Endodermal cell (in vitro differentiated cells): Measurements from ENCODE around the gene ZFYVE9. TPM values are rescaled to one million over a fixed set of nuclear protein-coding genes. Genes with fewer than 3 reads are reported as not detected.
"Not testable (repeated sequence)": the region's sequence is repeated elsewhere in the genome, so short reads cannot be mapped to it uniquely, and the experiment has no call there.

Experiments
- DNase-seq: peaks from one replicate; pipeline ENCODE4 v3.0.0-alpha.2; 2017
- H3K27ac ChIP-seq: 2 replicates; pipeline ENCODE4 v1.5.1; 2013; ENCODE audit warnings: mild to moderate bottlenecking, low read depth, low read length, moderate library complexity
- H3K27me3 ChIP-seq: 2 replicates; pipeline ENCODE4 v1.6.1; 2013; ENCODE audit warnings: mild to moderate bottlenecking, low read length, moderate library complexity; ENCODE audit not compliant: insufficient read depth, control insufficient read depth, poor library complexity, severe bottlenecking
- H3K36me3 ChIP-seq: 2 replicates; pipeline ENCODE4 v1.7.0; 2013; ENCODE audit warnings: mild to moderate bottlenecking, low read length, moderate library complexity; ENCODE audit not compliant: control insufficient read depth, insufficient read depth
- H3K4me1 ChIP-seq: one replicate; pipeline ENCODE4 v1.7.0; 2013; ENCODE audit warnings: low read length; ENCODE audit not compliant: control insufficient read depth, insufficient read depth
- H3K4me3 ChIP-seq: 2 replicates; pipeline ENCODE4 v1.5.1; 2013; ENCODE audit warnings: mild to moderate bottlenecking, low read length, moderate library complexity
- H3K9ac ChIP-seq: 2 replicates; pipeline ENCODE4 v1.6.1; 2013; ENCODE audit warnings: mild to moderate bottlenecking, low read length, moderate library complexity; ENCODE audit not compliant: poor library complexity, severe bottlenecking; ENCODE audit errors: extremely low read depth
- H3K9me3 ChIP-seq: 2 replicates; pipeline ENCODE4 v1.6.1; 2013; ENCODE audit warnings: mild to moderate bottlenecking, low read length, moderate library complexity; ENCODE audit not compliant: control insufficient read depth
- H3K27ac Mint-ChIP-seq: 2 replicates; pipeline ENCODE4 v1.8.0; 2020; ENCODE audit warnings: mixed read lengths
- H3K27me3 Mint-ChIP-seq: 2 replicates; pipeline ENCODE4 v1.8.0; 2021; ENCODE audit warnings: mild to moderate bottlenecking, mixed read lengths; ENCODE audit not compliant: insufficient read depth
- H3K36me3 Mint-ChIP-seq: 2 replicates; pipeline ENCODE4 v1.8.0; 2020; ENCODE audit warnings: low read depth, mixed read lengths
- H3K4me1 Mint-ChIP-seq: 2 replicates; pipeline ENCODE4 v1.8.0; 2020; ENCODE audit warnings: mixed read lengths
- H3K4me3 Mint-ChIP-seq: 2 replicates; pipeline ENCODE4 v1.8.0; 2020; ENCODE audit warnings: mild to moderate bottlenecking, moderate library complexity, mixed read lengths
- H3K9me3 Mint-ChIP-seq: 2 replicates; pipeline ENCODE4 v1.8.0; 2020; ENCODE audit warnings: mild to moderate bottlenecking, mixed read lengths
- WGBS, 2 experiments: methylation state at CpG; one replicate each; pipeline versions ENCODE4 v1.1.5 to v1.1.7; 2013; ENCODE audit warnings: missing lambda C conversion rate in 2 of 2, mixed read lengths in 1 of 2; ENCODE audit not compliant: insufficient coverage in 1 of 2, insufficient read length in 1 of 2; 5-methylcytosine and 5-hydroxymethylcytosine counted together
- total RNA-seq, 2 donors: library from RNA; stranded (reverse); fragmentation: NEBNext Ultra II Directional in 1 of 2; extraction: Animal tissue kit (Norgen Biotek cat#: 25700) in 1 of 2; gene quantifications; 2 replicates in 1 of 2; 3 replicates in 1 of 2; pipeline ENCODE4 v1.2.1, GENCODE V29; 2021
- TF ChIP-seq, protein P1 (sequence below): fragments of 200-600 bp; sonication (generic); conservative IDR thresholded peaks from 2 replicates; pipeline ENCODE4 v1.5.0; 2021; ENCODE audit warnings: antibody characterized with exemption, mild to moderate bottlenecking

Gene ZFYVE9
- total RNA-seq, 2 donors from 2014 or later: 34.3 to 40.5 TPM

DNA sequence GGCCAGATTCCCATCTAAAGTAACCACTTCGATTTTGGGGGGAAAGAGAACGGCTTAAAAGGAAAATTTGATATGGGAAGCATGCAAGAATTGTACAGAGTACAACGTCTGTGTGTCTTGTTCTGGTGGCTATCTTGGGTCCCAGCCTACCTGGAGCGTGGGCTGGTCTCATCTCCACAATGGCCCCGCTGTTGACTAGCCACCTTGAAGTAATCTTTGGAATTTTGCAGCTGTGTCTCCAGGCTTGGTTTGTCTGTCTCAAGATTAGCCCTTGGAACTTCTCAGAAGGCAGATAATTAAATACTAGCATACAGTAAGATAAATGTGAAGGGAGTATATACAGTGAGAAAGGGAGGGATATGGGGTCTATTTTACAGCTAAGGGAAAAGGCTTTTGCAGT lies 225.4 kb downstream of the ZFYVE9 start:
- Mint-ChIP-seq H3K36me3 (peaks cover 22% of the 10 kb centered on the region), H3K27me3 (no peaks in the 10 kb centered on the region), H3K4me3 (peak overlapping the region; percentile 94), H3K4me1 (peaks cover 22% of the 10 kb centered on the region), H3K27ac (no peak overlapping the region), H3K9me3 (no peaks in the 10 kb centered on the region)
- no peaks in the 10 kb centered on the region for H3K4me1 ChIP-seq
- H3K27ac ChIP-seq: no peak overlapping the region
- H3K9ac ChIP-seq: no peak overlapping the region
- TF ChIP-seq, protein P1, sequence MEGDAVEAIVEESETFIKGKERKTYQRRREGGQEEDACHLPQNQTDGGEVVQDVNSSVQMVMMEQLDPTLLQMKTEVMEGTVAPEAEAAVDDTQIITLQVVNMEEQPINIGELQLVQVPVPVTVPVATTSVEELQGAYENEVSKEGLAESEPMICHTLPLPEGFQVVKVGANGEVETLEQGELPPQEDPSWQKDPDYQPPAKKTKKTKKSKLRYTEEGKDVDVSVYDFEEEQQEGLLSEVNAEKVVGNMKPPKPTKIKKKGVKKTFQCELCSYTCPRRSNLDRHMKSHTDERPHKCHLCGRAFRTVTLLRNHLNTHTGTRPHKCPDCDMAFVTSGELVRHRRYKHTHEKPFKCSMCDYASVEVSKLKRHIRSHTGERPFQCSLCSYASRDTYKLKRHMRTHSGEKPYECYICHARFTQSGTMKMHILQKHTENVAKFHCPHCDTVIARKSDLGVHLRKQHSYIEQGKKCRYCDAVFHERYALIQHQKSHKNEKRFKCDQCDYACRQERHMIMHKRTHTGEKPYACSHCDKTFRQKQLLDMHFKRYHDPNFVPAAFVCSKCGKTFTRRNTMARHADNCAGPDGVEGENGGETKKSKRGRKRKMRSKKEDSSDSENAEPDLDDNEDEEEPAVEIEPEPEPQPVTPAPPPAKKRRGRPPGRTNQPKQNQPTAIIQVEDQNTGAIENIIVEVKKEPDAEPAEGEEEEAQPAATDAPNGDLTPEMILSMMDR: no peak
- peak overlapping the region; percentile 96 for H3K4me3 ChIP-seq
- WGBS, 2 experiments: 80 to 87% methylated on average over 5 of the region's 5 CpGs
- H3K27me3 ChIP-seq: no peaks in the 10 kb centered on the region
- no peaks in the 10 kb centered on the region for H3K9me3 ChIP-seq
- DNase-seq: no peak
- H3K36me3 ChIP-seq: peaks cover 32% of the 10 kb centered on the region

DNA sequence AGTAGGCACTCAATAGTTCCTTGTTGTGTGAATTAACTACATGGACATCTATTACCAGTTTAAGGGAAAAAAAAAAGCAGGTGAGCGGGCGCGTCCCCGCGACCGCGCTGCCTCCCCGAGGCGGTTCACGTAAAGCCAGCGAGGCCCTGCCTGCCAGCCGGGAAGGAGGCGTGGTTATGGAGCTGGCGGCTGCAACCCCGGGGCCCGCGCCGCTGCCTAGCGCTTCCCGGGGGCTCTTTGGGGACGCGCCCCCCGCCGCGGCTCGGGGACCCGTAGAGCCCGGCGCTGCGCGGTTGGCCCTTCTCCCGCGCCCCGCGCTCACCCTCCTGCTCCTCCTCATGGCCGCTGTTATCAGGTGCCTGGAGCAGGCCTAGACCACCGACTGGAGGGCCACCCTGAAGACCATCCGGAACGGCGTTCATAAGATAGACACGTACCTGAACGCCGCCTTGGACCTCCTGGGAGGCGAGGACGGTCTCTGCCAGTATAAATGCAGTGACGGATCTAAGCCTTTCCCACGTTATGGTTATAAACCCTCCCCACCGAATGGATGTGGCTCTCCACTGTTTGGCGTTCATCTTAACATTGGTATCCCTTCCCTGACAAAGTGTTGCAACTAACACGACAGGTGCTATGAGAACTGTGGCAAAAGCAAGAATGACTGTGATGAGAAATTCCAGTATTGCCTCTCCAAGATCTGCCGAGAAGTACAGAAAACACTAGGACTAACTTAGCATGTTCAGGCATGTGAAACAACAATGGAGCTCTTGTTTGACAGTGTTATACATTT lies 226.7 kb downstream of the ZFYVE9 start:
- H3K27ac ChIP-seq: no peak overlapping the region
- H3K4me3 Mint-ChIP-seq: peak overlapping the region; percentile 64
- H3K4me1 Mint-ChIP-seq: peaks cover 22% of the 10 kb centered on the region
- TF ChIP-seq, protein P1: peak; percentile 50
- peaks cover 33% of the 10 kb centered on the region for H3K36me3 ChIP-seq
- peak overlapping the region; percentile 66 for H3K4me3 ChIP-seq
- 10 to 18% methylated on average over 22 to 51 of the region's 51 CpGs for WGBS, 2 experiments
- H3K9me3 ChIP-seq: no peaks in the 10 kb centered on the region
- peak overlapping the region; percentile 6 for H3K9ac ChIP-seq
- H3K27me3 Mint-ChIP-seq: no peaks in the 10 kb centered on the region
- H3K4me1 ChIP-seq: no peaks in the 10 kb centered on the region
- no peaks in the 10 kb centered on the region for H3K27me3 ChIP-seq
- peaks cover 23% of the 10 kb centered on the region for H3K36me3 Mint-ChIP-seq
- peak; percentile 88 for DNase-seq
- H3K9me3 Mint-ChIP-seq: no peaks in the 10 kb centered on the region
- peak overlapping the region; percentile 41 for H3K27ac Mint-ChIP-seq

DNA sequence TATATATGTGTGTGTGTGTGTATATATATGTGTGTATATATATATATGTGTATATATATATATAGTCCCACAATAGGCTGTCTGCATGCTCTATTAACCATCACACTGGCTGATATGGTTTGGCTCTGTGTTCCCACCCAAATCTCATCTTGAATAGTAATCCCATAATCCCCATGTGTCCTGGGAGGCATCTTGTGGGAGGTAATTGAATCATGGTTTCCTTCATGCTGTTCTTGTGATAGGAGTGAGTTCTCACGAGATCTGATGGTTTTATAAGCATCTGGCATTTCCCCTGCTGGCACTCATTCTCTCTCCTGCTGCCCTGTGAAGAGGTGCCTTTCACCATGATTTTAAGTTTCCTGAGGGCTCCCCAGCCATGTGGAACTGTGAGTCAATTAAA lies 228.0 kb downstream of the ZFYVE9 start:
- not testable (repeated sequence) for H3K27me3 Mint-ChIP-seq, H3K9me3 Mint-ChIP-seq, H3K27ac Mint-ChIP-seq, H3K27ac ChIP-seq, H3K9me3 ChIP-seq, H3K4me3 Mint-ChIP-seq, H3K4me3 ChIP-seq, H3K4me1 ChIP-seq, H3K27me3 ChIP-seq, DNase-seq, H3K9ac ChIP-seq
- Mint-ChIP-seq H3K4me1 (peaks cover 19% of the 10 kb centered on the region), H3K36me3 (peaks cover 27% of the 10 kb centered on the region)
- H3K36me3 ChIP-seq: peaks cover 35% of the 10 kb centered on the region
- 40 to 63% methylated on average over 1 of the region's 1 CpG for WGBS, 2 experiments
